ENCODE data around the gene PSME3.

The PSME3 gene

DNA sequence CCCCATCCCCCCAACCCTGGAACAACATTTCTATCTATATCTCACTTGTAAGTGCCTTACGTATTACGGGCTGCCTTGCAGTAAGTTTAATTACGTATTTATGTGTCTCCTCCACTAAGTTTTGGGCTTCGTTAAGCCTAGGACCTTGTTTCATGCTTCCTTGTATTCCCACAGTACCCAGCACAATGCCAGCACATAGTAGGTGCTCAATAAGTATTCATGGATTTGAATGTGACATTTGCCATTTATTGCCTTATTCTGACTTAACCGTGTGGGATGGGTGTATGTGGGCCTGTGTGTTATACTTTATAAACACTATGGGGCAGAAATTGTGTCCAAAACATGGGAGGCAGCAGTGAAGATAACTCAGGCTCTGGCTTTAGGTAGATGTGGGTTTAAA, 40.7 kb upstream of the PSME3 start:
- no peak for DNase-seq (ENCODE audit: low spot score)
- in situ Hi-C loops (cut with MboI; ENCODE audit: low sequenced_read_pairs, unreplicated experiment): no loop called here
- TF ChIP-seq, protein P1, sequence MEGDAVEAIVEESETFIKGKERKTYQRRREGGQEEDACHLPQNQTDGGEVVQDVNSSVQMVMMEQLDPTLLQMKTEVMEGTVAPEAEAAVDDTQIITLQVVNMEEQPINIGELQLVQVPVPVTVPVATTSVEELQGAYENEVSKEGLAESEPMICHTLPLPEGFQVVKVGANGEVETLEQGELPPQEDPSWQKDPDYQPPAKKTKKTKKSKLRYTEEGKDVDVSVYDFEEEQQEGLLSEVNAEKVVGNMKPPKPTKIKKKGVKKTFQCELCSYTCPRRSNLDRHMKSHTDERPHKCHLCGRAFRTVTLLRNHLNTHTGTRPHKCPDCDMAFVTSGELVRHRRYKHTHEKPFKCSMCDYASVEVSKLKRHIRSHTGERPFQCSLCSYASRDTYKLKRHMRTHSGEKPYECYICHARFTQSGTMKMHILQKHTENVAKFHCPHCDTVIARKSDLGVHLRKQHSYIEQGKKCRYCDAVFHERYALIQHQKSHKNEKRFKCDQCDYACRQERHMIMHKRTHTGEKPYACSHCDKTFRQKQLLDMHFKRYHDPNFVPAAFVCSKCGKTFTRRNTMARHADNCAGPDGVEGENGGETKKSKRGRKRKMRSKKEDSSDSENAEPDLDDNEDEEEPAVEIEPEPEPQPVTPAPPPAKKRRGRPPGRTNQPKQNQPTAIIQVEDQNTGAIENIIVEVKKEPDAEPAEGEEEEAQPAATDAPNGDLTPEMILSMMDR (IDR thresholded peaks at IDR 0.05; ENCODE audit: borderline replicate concordance, control extremely low read depth, extremely low read depth, insufficient read depth, missing control alignments): no peak

DNA sequence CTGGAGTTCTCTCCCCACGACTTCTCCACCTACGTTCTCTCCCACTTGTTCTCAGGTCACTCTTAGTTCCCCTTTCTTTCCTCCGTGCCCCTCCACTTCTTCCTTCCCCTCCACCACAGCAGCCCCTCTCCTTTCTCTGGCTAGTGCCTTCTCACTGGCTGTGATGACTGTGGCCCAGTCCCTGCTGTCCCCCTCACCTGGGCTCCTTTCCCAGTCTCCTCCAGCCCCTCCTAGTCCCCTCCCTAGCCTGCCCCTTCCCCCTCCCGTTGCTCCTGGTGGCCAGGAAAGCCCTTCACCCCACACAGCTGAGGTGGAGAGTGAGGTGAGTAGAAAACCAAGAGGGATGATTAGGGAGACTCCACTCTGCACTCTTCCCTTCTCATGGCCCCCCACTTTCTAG, 38.1 kb upstream of the PSME3 start:
- no peak for DNase-seq (ENCODE audit: low spot score)
- TF ChIP-seq, protein P1 (IDR thresholded peaks at IDR 0.05; ENCODE audit: borderline replicate concordance, control extremely low read depth, extremely low read depth, insufficient read depth, missing control alignments): no peak
- in situ Hi-C loops (cut with MboI; ENCODE audit: low sequenced_read_pairs, unreplicated experiment): no loop called here

DNA sequence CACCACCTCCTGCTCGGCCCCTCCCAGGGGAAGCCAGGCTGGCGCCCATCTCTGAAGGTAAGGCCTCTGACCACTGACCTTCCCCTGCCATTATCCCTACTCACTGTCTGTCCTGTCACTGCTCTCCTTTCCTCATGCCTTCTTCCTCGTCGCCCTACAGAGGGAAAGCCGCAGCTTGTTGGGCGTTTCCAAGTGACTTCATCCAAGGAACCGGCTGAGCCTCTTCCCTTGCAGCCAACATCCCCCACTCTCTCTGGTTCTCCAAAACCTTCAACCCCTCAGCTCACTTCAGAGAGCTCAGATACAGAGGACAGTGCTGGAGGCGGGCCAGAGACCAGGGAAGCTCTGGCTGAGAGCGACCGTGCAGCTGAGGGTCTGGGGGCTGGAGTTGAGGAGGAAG, 37.7 kb upstream of the PSME3 start:
- DNase-seq (ENCODE audit: low spot score): no peak
- in situ Hi-C loops (cut with MboI; ENCODE audit: low sequenced_read_pairs, unreplicated experiment): no loop called here
- TF ChIP-seq, protein P1 (IDR thresholded peaks at IDR 0.05; ENCODE audit: borderline replicate concordance, control extremely low read depth, extremely low read depth, insufficient read depth, missing control alignments): no peak

DNA sequence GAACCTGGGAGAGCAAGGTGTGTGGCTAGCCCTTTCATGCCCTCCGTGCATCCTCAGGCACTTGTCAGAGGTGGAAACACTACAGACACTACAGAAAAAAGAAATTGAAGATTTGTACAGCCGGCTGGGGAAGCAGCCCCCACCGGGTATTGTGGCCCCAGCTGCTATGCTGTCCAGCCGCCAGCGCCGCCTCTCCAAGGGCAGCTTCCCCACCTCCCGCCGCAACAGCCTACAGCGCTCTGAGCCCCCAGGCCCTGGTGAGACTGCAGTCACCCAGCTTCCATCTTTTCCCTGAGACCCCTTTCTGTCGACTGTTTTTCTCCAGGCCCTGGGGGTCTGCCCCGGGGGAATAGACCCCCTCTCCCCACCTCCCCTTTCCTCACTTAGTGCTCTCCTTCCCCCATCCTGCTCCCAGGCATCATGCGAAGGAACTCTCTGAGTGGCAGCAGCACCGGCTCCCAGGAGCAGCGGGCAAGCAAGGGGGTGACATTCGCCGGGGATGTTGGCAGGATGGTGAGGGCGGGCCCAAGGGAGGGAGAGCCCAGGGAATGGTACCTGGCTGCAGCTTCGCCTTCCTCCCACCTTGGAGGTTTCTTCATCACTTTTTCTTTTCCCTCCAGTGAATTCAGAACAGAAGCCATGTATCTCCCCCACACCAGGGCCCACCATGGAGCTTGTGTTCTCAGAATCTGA, 37.0 kb upstream of the PSME3 start:
- in situ Hi-C loops (cut with MboI; ENCODE audit: low sequenced_read_pairs, unreplicated experiment): no loop called here
- no peak for DNase-seq (ENCODE audit: low spot score)
- TF ChIP-seq, protein P1 (IDR thresholded peaks at IDR 0.05; ENCODE audit: borderline replicate concordance, control extremely low read depth, extremely low read depth, insufficient read depth, missing control alignments): no peak

DNA sequence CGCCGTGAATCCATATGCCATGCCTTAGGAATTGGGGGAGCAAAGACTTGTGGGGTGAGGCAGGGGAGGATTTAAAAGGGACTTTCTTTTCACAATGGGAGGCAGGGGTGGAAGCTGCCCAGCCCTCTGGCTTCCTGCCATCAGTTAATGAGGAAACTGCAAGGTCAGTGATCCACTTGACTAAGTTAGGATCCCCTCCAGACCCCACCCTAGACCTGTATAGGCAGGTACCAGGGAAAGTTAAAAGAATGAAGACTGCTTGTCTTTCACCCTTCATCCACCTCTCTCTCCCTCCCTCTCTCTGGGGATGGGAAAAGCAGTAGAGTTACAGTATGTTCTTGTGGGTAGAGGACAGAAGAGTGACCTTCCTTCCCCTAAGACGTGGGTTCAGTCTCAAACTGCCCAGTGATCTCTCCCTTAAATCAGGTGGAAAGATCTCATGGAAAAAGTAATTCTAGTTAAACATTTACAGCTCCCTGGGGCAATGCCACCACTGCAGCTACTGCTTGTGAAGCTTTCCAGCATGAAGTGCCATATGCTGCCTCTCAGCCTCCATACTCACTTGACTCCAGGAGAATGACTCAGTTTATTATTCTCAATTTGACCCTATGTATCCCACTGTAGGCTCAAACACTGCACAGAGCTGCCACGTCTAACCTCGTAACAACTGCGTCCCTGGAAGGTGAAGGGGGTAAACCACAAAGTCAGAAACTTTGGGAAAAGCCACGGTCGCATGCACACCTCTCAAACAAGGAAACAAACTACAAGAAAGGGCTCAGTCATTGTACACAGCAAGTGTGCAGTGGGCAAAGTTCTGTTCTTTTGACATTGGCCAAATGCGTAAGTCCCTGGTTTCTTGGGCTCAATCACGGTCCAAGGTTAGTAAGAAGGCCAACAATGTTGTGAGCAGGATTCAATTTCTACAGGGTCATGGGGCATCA, 35.9 kb upstream of the PSME3 start:
- TF ChIP-seq, protein P1 (IDR thresholded peaks at IDR 0.05; ENCODE audit: borderline replicate concordance, control extremely low read depth, extremely low read depth, insufficient read depth, missing control alignments): no peak
- no peak for DNase-seq (ENCODE audit: low spot score)
- in situ Hi-C loops (cut with MboI; ENCODE audit: low sequenced_read_pairs, unreplicated experiment): no loop called here

DNA sequence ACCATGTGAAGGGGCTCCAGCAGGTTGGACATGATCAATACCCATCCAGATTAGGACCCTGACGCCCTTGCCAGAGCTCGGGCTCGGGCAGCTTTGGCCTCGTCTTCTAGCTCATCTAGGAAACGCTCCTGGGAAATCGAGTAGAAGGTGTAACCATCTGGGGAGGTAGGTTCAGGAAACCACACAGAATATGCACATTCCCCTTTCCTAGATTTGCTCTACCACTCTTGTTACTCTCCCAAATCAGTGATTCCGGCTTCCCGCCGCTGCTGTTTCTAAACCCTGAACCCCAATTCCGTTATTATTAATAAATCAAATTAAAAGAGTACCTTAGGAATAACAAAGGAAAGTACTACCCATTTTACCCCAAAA, 35.2 kb upstream of the PSME3 start:
- in situ Hi-C loops (cut with MboI; ENCODE audit: low sequenced_read_pairs, unreplicated experiment): no loop called here
- DNase-seq (ENCODE audit: low spot score): no peak
- TF ChIP-seq, protein P1 (IDR thresholded peaks at IDR 0.05; ENCODE audit: borderline replicate concordance, control extremely low read depth, extremely low read depth, insufficient read depth, missing control alignments): no peak

All from GM13976 (cell line).